ENCODE data around the gene KLHL22.

The KLHL22 gene

GRCh38 chr22:20440637-20441591 is 54.7 kb downstream of the KLHL22 start (continued):
- TF ChIP-seq, protein P1, sequence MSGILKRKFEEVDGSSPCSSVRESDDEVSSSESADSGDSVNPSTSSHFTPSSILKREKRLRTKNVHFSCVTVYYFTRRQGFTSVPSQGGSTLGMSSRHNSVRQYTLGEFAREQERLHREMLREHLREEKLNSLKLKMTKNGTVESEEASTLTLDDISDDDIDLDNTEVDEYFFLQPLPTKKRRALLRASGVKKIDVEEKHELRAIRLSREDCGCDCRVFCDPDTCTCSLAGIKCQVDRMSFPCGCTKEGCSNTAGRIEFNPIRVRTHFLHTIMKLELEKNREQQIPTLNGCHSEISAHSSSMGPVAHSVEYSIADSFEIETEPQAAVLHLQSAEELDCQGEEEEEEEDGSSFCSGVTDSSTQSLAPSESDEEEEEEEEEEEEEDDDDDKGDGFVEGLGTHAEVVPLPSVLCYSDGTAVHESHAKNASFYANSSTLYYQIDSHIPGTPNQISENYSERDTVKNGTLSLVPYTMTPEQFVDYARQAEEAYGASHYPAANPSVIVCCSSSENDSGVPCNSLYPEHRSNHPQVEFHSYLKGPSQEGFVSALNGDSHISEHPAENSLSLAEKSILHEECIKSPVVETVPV (CRISPR knock-in tag; IDR thresholded peaks at IDR 0.05) = no peak
- no peak for TF ChIP-seq ESRRG (CRISPR knock-in tag; IDR thresholded peaks at IDR 0.05)

GRCh38 chr22:20439928-20440575 is 55.5 kb downstream of the KLHL22 start:
- TF ChIP-seq, protein P2, sequence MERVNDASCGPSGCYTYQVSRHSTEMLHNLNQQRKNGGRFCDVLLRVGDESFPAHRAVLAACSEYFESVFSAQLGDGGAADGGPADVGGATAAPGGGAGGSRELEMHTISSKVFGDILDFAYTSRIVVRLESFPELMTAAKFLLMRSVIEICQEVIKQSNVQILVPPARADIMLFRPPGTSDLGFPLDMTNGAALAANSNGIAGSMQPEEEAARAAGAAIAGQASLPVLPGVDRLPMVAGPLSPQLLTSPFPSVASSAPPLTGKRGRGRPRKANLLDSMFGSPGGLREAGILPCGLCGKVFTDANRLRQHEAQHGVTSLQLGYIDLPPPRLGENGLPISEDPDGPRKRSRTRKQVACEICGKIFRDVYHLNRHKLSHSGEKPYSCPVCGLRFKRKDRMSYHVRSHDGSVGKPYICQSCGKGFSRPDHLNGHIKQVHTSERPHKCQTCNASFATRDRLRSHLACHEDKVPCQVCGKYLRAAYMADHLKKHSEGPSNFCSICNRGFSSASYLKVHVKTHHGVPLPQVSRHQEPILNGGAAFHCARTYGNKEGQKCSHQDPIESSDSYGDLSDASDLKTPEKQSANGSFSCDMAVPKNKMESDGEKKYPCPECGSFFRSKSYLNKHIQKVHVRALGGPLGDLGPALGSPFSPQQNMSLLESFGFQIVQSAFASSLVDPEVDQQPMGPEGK (CRISPR knock-in tag; IDR thresholded peaks at IDR 0.05; ENCODE audit: borderline replicate concordance) = no peak
- TF ChIP-seq, protein P3, sequence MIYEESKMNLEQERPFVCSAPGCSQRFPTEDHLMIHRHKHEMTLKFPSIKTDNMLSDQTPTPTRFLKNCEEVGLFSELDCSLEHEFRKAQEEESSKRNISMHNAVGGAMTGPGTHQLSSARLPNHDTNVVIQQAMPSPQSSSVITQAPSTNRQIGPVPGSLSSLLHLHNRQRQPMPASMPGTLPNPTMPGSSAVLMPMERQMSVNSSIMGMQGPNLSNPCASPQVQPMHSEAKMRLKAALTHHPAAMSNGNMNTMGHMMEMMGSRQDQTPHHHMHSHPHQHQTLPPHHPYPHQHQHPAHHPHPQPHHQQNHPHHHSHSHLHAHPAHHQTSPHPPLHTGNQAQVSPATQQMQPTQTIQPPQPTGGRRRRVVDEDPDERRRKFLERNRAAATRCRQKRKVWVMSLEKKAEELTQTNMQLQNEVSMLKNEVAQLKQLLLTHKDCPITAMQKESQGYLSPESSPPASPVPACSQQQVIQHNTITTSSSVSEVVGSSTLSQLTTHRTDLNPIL (CRISPR knock-in tag; IDR thresholded peaks at IDR 0.05; ENCODE audit: low read depth) = no peak
- no peak for TF ChIP-seq ISL1 (CRISPR knock-in tag; IDR thresholded peaks at IDR 0.05)
- no peak for ATAC-seq

GRCh38 chr22:20439556-20439927 is 56.1 kb downstream of the KLHL22 start:
- no peak for TF ChIP-seq ZNF565 (CRISPR knock-in tag; conservative IDR thresholded peaks at IDR 0.05; ENCODE audit: low read depth)
- TF ChIP-seq, protein P2 (CRISPR knock-in tag; IDR thresholded peaks at IDR 0.05; ENCODE audit: borderline replicate concordance) = no peak
- no peak for TF ChIP-seq OSR1 (CRISPR knock-in tag; IDR thresholded peaks at IDR 0.05)
- TF ChIP-seq RARB (CRISPR knock-in tag; IDR thresholded peaks at IDR 0.05) = no peak
- TF ChIP-seq ISL1 (CRISPR knock-in tag; IDR thresholded peaks at IDR 0.05) = no peak
- TF ChIP-seq ESRRG (CRISPR knock-in tag; IDR thresholded peaks at IDR 0.05) = no peak
- TF ChIP-seq ZC3H10 (CRISPR knock-in tag; IDR thresholded peaks at IDR 0.05) = no peak
- TF ChIP-seq PPARA (CRISPR knock-in tag; IDR thresholded peaks at IDR 0.05; ENCODE audit: borderline replicate concordance) = no peak
- no peak for TF ChIP-seq GLIS3 (CRISPR knock-in tag; IDR thresholded peaks at IDR 0.05)
- no peak for TF ChIP-seq ZFP30 (CRISPR knock-in tag; IDR thresholded peaks at IDR 0.05)
- TF ChIP-seq TCF4 (CRISPR knock-in tag; IDR thresholded peaks at IDR 0.05; ENCODE audit: borderline replicate concordance) = no peak
- TF ChIP-seq, protein P1 (CRISPR knock-in tag; IDR thresholded peaks at IDR 0.05) = no peak
- TF ChIP-seq ARNTL (CRISPR knock-in tag; IDR thresholded peaks at IDR 0.05; ENCODE audit: borderline replicate concordance, low read depth) = no peak
- no peak for TF ChIP-seq TSHZ2 (CRISPR knock-in tag; IDR thresholded peaks at IDR 0.05)
- no peak for TF ChIP-seq BACH2 (CRISPR knock-in tag; IDR thresholded peaks at IDR 0.05; ENCODE audit: borderline replicate concordance)
- no peak for TF ChIP-seq SNAI2 (CRISPR knock-in tag; IDR thresholded peaks at IDR 0.05)
- TF ChIP-seq ZNF70 (CRISPR knock-in tag; IDR thresholded peaks at IDR 0.05) = no peak
- no peak for TF ChIP-seq ZFP3 (CRISPR knock-in tag; IDR thresholded peaks at IDR 0.05)
- ATAC-seq = no peak
